Measurements from ENCODE around the gene DKK2.

GRCh38 chr4:106982711-106983211, 53.4 kb downstream of the DKK2 start:
- TF ChIP-seq CTCF (IDR thresholded peaks at IDR 0.05; ENCODE audit: insufficient read depth, low read length): no peak
- no peak for TF ChIP-seq POLR2AphosphoS5 (IDR thresholded peaks at IDR 0.05; ENCODE audit: low read depth)
- TF ChIP-seq REST (IDR thresholded peaks at IDR 0.05; ENCODE audit: insufficient replicate concordance, low read depth): no peak
